Astrocyte of the cerebellum (primary cell): Measurements from ENCODE around the gene ICE2.

Experiments
- DNase-seq: peaks from one replicate; pipeline ENCODE4 v3.0.0-alpha.2; 2011; ENCODE audit warnings: low read depth
- H3K4me3 ChIP-seq: 2 replicates; pipeline ENCODE4 v1.5.1; 2011; ENCODE audit warnings: mild to moderate bottlenecking, low read depth, low read length, moderate library complexity
- in situ Hi-C: cut with HindIII; loops from 2 replicates; pipeline ENCODE4 v1.10.0; 2017; ENCODE audit warnings: low sequenced_read_pairs
- TF ChIP-seq, protein P1 (sequence below): IDR thresholded peaks from 2 replicates; pipeline ENCODE4 v1.5.1; 2012; ENCODE audit warnings: low read length, low read depth, moderate library complexity, mild to moderate bottlenecking; ENCODE audit errors: missing control alignments

The ICE2 gene, protein sequence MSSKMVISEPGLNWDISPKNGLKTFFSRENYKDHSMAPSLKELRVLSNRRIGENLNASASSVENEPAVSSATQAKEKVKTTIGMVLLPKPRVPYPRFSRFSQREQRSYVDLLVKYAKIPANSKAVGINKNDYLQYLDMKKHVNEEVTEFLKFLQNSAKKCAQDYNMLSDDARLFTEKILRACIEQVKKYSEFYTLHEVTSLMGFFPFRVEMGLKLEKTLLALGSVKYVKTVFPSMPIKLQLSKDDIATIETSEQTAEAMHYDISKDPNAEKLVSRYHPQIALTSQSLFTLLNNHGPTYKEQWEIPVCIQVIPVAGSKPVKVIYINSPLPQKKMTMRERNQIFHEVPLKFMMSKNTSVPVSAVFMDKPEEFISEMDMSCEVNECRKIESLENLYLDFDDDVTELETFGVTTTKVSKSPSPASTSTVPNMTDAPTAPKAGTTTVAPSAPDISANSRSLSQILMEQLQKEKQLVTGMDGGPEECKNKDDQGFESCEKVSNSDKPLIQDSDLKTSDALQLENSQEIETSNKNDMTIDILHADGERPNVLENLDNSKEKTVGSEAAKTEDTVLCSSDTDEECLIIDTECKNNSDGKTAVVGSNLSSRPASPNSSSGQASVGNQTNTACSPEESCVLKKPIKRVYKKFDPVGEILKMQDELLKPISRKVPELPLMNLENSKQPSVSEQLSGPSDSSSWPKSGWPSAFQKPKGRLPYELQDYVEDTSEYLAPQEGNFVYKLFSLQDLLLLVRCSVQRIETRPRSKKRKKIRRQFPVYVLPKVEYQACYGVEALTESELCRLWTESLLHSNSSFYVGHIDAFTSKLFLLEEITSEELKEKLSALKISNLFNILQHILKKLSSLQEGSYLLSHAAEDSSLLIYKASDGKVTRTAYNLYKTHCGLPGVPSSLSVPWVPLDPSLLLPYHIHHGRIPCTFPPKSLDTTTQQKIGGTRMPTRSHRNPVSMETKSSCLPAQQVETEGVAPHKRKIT

DNA sequence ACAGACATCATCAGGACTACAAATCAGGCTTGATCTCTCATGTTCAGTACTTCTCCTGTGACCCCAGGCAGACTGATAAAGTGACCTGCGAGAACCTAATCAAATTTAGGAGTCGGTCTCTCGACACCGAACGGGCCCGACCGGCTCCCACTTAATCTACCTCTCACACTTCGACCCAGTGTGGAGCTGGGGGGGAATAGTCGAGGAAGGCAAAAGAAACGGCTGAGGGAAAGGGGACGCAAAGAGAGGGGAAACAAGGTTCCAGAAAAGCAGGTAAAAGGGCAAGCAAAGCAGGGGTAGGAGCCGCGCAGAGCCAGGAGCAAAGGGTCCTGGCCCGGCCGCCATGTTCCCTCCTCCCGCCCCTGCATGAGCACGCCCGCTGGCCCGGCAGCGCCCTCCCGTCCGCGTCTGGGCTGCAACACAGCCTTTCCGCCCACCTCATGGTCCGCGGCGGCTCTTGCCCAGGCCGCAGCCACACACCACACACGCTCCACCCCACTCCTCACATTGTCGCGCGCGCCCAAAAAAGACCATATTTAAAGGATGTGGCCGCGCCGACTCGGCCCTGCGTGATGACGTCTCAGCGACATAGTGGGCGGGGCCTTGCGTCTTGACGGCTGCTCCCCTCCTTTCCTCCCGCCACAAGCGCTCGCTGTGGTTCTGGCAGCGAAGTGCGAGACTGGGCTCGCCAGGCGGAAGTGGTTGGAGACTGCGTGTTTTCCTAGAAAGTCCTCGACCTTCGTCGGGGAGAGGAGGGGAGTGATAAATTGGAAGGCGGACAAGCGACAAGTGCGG lies at the start of gene ICE2:
TSS of gene ICE2 (minus strand) at position 577 of the 795 bp plus-strand sequence. CDS start 1,165 bp downstream, outside the sequence.
- H3K4me3 ChIP-seq = peak within 1 kb of the TSS; percentile 85
- DNase-seq = peak; percentile 86
- in situ Hi-C loops = no loop called here
- TF ChIP-seq, protein P1, sequence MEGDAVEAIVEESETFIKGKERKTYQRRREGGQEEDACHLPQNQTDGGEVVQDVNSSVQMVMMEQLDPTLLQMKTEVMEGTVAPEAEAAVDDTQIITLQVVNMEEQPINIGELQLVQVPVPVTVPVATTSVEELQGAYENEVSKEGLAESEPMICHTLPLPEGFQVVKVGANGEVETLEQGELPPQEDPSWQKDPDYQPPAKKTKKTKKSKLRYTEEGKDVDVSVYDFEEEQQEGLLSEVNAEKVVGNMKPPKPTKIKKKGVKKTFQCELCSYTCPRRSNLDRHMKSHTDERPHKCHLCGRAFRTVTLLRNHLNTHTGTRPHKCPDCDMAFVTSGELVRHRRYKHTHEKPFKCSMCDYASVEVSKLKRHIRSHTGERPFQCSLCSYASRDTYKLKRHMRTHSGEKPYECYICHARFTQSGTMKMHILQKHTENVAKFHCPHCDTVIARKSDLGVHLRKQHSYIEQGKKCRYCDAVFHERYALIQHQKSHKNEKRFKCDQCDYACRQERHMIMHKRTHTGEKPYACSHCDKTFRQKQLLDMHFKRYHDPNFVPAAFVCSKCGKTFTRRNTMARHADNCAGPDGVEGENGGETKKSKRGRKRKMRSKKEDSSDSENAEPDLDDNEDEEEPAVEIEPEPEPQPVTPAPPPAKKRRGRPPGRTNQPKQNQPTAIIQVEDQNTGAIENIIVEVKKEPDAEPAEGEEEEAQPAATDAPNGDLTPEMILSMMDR = no peak

DNA sequence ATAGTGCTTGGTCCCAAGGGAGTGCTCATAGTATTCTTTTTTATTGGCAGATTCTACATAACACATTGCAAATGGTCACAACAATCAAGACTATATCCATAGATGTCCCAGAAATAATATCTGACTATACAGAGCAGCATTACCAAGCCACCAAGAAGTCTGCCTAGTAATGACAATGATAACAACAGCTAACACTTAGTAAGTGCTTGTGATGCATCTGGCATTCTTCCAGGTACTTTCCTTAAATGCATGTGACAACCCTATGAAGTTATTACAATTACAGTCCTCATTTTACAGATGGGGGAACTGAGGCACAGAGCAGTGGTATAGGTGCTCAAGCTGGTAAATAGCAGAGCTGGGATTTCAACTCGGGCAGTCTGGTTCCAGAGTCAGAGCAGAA lies 49.6 kb upstream of the ICE2 start:
- DNase-seq = no peak
- in situ Hi-C loops = loop anchor here (5.0 kb wide), 1 partner anchor 86 kb away; no protein-coding TSS in a partner anchor
- TF ChIP-seq, protein P1 = no peak
- H3K4me3 ChIP-seq = no peak overlapping the region

DNA sequence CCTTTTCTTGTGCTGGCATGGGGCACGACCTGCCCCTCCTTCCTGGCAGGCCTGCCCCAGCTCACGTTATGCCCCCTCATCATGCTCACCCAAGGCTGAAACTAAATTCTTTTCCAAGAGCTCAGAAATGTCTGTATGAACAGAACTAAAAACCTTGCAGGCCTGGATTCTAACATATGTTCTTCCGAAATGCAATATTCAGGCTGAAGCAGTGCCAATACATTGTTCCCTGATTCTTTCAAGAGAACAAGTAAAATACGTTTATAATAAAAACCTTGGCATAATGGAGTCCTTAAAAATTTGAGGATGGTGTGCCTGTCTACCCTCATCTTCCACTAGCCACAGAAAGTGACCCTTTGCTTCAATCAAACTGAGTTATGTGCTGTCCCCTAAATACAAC lies 48.5 kb upstream of the ICE2 start:
- DNase-seq = no peak
- TF ChIP-seq, protein P1 = no peak
- in situ Hi-C loops = loop anchor here (5.0 kb wide), 1 partner anchor 85 kb away; no protein-coding TSS in a partner anchor
- H3K4me3 ChIP-seq = no peak overlapping the region

DNA sequence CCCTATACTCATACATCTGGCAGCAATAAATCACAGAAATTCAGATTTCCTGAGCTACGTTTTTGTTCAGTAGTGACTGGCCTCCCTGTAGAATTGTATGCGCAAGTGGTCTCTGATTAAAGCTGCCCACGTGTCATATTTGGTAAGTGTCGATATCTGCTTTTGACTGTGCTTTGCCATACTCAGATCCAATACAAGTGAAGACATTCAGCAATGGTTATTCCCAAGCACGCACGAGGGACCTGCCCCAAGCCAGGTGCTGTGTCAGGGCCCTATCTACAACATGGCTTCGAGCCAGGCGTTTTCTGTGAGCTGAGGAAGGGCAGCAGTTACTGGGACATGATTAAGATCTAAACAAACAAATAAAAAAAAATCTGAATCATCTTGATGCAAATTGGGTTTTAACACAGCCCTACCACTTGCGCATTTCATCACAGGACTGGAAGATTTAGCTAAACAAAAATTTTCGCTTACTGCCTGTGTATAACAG lies 47.2 kb upstream of the ICE2 start:
- DNase-seq = no peak
- H3K4me3 ChIP-seq = no peak overlapping the region
- TF ChIP-seq, protein P1 = no peak
- in situ Hi-C loops = loop anchor here (5.0 kb wide), 1 partner anchor 84 kb away; no protein-coding TSS in a partner anchor

DNA sequence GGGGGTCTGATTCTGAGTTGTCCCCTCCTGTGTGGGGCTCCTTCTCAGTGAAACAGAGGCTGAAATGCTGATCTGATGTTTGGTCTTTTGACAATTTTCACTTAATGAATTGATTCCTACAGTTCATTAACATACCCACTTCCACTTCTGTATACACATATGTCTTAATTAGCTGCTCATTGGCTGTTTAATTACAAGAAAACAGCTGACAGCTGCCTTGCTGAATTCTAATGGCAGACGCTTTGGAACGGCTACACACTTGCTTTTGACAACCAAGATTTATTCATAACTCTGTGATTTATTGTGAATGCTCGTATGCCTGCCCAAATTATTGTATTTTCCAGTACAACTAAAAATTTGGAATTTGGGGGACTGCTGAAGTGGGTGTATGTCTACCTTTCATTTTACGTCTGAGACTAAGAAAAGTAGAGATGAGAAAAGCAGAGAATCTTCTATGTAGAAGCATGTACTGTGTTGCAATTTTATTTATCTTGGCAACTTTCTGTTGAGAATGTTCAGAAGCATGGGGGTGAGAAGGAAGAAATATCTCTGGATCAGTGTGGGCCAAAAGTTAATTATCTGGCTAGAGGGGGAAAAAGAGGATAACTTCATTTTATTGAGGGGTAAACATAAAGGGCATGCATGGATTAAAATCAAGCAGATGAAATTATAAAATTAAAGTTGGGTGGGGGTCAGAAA lies 46.5 kb upstream of the ICE2 start:
- in situ Hi-C loops = loop anchor here (5.0 kb wide), 1 partner anchor 83 kb away; no protein-coding TSS in a partner anchor
- H3K4me3 ChIP-seq = no peak overlapping the region
- TF ChIP-seq, protein P1 = no peak
- no peak for DNase-seq
